NCI-H1105 treated with DMSO at 0.1 percent for 48 hours (cell line): ENCODE data around the gene CORO7.
A peak's percentile ranks its signal among the peaks of the same experiment; 100 is the strongest.

Source experiments
- DNase-seq: peaks from one replicate; lab custom pipeline; 2025; lab: John Stamatoyannopoulos, UW

CORO7 gene

GRCh38 chr16:4383591-4384444 is 32.6 kb downstream of the CORO7 start:
- no peak for DNase-seq

GRCh38 chr16:4382795-4383357 is 33.5 kb downstream of the CORO7 start:
- DNase-seq: no peak

- DNase-seq: no peak
These were observed 34.2 kb downstream of the CORO7 start for GRCh38 chr16:4381935-4382794.

- no peak for DNase-seq
These were observed 35.1 kb downstream of the CORO7 start for GRCh38 chr16:4381072-4381934.

- no peak for DNase-seq
These were observed 36.0 kb downstream of the CORO7 start for GRCh38 chr16:4380119-4381063.

- DNase-seq: no peak
These were observed 37.3 kb downstream of the CORO7 start for GRCh38 chr16:4378999-4379690.

- DNase-seq: no peak
These were observed 38.2 kb downstream of the CORO7 start for GRCh38 chr16:4378161-4378666.

- no peak for DNase-seq
These were observed 38.7 kb downstream of the CORO7 start for GRCh38 chr16:4377573-4378154.

GRCh38 chr16:4376893-4377572 is 39.4 kb downstream of the CORO7 start:
- DNase-seq: no peak

GRCh38 chr16:4376126-4376892 is 40.1 kb downstream of the CORO7 start:
- DNase-seq: no peak

- DNase-seq: no peak
These were observed 40.7 kb downstream of the CORO7 start for GRCh38 chr16:4375717-4376116.

GRCh38 chr16:4373909-4374742 is 42.3 kb downstream of the CORO7 start:
- DNase-seq: no peak

GRCh38 chr16:4373356-4373908 is 43.0 kb downstream of the CORO7 start:
- peak; percentile 45 for DNase-seq

- peak; percentile 50 for DNase-seq
These were observed 43.6 kb downstream of the CORO7 start for GRCh38 chr16:4372578-4373355.

GRCh38 chr16:4372001-4372577 is 44.3 kb downstream of the CORO7 start:
- DNase-seq: no peak
